GM12801 (cell line): ENCODE data around the gene GMPR2.

ENCODE experiments used
- CTCF ChIP-seq: IDR thresholded peaks from one replicate; pipeline ENCODE4 v1.5.1; 2011; ENCODE audit warnings: control low read depth; ENCODE audit not compliant: insufficient read length; ENCODE audit errors: extremely low read depth

GMPR2 gene

DNA sequence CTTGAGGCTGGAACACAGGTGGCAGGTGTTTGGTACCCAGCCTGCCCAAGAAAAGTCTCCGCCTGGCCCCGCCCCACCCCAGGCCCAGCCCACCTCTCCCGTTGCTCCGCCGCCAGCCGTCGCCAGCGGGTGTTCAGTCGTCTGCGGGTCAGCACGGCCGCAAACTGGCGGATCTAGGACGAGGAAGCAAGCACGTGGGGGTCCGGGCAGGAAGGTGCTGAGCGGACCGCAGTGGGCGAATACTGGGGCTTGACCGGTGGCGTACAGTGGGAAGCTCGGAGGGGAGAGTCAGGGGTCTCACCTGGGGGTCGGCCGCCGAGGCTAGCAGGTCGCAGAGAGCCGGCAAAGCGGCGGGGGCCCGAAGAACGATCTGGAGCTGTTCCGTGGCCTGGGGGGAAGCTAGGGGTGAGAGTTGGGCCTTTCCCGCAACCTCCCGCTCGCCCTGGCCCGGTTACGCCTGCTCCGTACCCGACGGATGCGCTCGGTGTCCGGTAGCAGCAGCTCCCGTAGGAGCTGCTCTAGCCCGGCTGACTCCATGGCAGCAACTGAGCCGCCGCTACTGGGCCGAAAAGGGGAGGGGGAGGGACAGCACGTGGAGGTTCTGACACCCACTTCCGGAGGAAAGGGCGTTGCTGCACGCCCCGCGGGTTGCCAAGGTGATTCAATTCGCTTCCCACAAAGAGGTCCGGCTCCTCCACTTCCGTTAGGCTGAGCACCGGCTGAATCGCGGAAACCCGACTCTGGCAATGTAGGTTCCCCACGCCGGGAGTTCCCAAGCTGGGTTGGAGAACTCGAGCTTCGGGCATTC, 44.3 kb upstream of the GMPR2 start, which contains the start of gene IPO4:
IPO4 (minus strand) TSS at position 566 of the 808 bp plus-strand sequence; CDS start at position 537, 29 bp downstream.
- no peak for TF ChIP-seq CTCF

DNA sequence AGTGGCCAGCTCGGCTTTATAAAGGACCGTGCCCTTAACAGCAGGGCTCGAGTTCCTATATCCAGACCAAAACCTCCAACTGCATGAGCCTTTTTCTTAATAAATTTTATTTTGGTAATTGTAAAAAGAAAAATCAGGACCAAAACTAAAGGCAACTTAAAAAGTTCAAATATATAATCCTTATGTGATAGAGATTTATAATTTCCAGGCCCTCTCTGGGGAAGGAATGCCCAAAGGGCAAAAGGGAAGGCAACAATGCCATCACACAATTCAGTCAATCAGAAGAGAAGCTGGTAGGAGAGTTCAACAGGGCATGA, 43.7 kb upstream of the GMPR2 start:
- no peak for TF ChIP-seq CTCF

GRCh38 chr14:24189460-24189859, 43.3 kb upstream of the GMPR2 start:
- TF ChIP-seq CTCF: no peak

DNA sequence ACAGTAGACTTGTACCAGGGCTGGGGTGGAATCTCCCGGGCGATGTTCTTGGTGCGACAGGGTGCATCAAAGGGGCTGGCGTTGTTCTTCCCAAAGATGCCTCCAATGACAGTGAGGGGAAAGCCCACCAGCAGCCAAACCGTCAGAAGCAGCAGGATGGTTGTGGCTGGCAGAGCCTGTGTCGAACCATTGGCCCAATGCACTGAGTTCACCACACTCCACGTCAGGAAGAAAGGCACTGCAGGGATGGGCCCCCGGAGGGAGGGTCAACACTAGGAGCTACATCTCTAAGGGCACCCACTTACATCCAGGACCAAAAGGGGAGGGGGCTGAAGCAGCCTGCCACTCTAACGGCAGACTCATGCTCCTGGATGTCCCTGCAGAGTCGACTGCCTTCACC, 42.3 kb upstream of the GMPR2 start:
- no peak for TF ChIP-seq CTCF

- no peak for TF ChIP-seq CTCF
These were observed 39.8 kb upstream of the GMPR2 start for GRCh38 chr14:24192933-24193332.

DNA sequence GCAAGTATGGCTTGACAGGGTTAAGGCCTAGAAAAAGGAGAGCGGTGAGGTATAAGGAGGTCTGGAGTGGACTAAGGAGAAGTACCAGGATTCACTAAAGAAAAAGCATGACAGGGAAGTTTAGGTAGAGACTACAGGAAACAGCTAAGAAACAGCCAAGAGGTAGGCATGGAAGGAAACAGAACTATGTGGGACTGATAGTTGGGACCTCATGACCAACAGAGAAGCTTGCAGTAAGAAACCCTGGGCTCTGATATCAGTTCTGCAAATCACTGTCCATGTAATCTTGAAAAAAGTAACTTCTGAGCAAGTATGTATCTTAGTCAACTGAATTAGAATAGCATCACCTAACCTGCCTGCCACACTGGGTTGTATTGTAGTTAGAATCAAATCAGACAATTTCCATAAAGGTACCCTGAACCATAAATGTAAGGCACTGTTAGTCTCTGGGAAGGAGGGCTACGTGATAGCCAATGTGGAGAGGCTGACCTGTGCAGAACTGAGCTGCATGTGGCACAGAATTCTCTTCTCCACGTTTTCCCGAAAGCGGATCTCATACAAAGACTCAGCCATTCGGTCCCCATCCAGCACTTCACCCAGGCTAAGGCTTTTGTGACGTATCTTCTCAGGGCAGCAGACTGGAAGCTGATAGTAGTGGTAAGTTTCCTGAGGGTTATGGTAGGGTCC, 38.4 kb upstream of the GMPR2 start:
- no peak for TF ChIP-seq CTCF

DNA sequence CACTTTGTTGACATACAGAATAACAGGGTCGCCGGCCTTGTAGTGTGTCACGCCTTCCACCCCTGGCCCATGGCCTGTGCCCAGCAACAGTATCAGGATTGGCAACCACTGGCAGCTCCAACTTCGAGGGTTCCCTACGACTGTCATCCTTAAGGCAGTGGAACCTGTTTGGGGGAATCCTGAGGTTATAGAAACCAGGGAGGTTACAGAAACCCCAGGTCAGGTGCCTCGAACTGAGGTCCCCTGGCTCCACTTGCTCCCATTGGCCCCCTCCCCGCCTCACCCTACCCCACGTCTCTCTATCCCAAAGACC, 37.9 kb upstream of the GMPR2 start:
- no peak for TF ChIP-seq CTCF
